ENCODE results near the gene FADS1. TPM values are rescaled to one million over a fixed set of nuclear protein-coding genes. Genes with fewer than 3 reads are reported as not detected.

FADS1 gene
- total and polyA plus RNA-seq, 5 donors from 2014 or later, result 0.35 to 9.1 (median 3.1) TPM; not detected in 2

GRCh38 chr11:61793829-61794204 lies 23.0 kb downstream of the FADS1 start:
- Histone ChIP-seq H3K27me3 (ENCODE audit: control insufficient read depth, insufficient read depth, low read length) (no peaks in the 10 kb centered on the region), H3K27ac (ENCODE audit: insufficient read depth, low read length, poor library complexity, severe bottlenecking) (no peak overlapping the region), H3K4me3 (ENCODE audit: low read depth, low read length) (peak overlapping the region; percentile 93), H3K36me3 (ENCODE audit: control insufficient read depth, insufficient read depth, low read length) (peaks cover 23% of the 10 kb centered on the region), H3K9me3 (ENCODE audit: control insufficient read depth in 2 of 2, low read length in 2 of 2) (no peaks in the 10 kb centered on the region), H3K4me1 (ENCODE audit: control insufficient read depth, insufficient read depth, low read length, poor library complexity, severe bottlenecking) (peaks cover 20% of the 10 kb centered on the region)
- Mint-ChIP-seq H3K27ac (peak overlapping the region in 2 of 3 donors; percentile 99 to 100), H3K4me3 (peak overlapping the region; percentile 63 to 99 (median 89)), H3K36me3 (peaks cover 15% of the 10 kb centered on the region), H3K27me3 (no peaks in the 10 kb centered on the region), H3K9me3 (no peaks in the 10 kb centered on the region), H3K4me1 (peaks cover 16 to 50% (median 36%) of the 10 kb centered on the region in 4 donors)
- DNase-seq (no peak), ATAC-seq (ENCODE audit: low read depth in 2 of 2) (no peak)

GRCh38 chr11:61793083-61793828 lies 23.5 kb downstream of the FADS1 start:
- ATAC-seq (ENCODE audit: low read depth in 2 of 2) (peak; percentile 9 to 22), DNase-seq (no peak)
- Mint-ChIP-seq H3K4me3 (peak overlapping the region; percentile 97 to 99 (median 99)), H3K9me3 (no peaks in the 10 kb centered on the region), H3K27me3 (no peaks in the 10 kb centered on the region), H3K36me3 (peaks cover 19% of the 10 kb centered on the region), H3K4me1 (peaks cover 16 to 54% (median 36%) of the 10 kb centered on the region in 4 donors), H3K27ac (peak overlapping the region; percentile 66 to 100 (median 99))
- Histone ChIP-seq H3K27ac (ENCODE audit: insufficient read depth, low read length, poor library complexity, severe bottlenecking) (peak overlapping the region; percentile 90), H3K27me3 (ENCODE audit: control insufficient read depth, insufficient read depth, low read length) (no peaks in the 10 kb centered on the region), H3K4me1 (ENCODE audit: control insufficient read depth, insufficient read depth, low read length, poor library complexity, severe bottlenecking) (peaks cover 20% of the 10 kb centered on the region), H3K36me3 (ENCODE audit: control insufficient read depth, insufficient read depth, low read length) (peaks cover 27% of the 10 kb centered on the region), H3K9me3 (ENCODE audit: control insufficient read depth in 2 of 2, low read length in 2 of 2) (no peaks in the 10 kb centered on the region), H3K4me3 (ENCODE audit: low read depth, low read length) (peak overlapping the region; percentile 93)

- Histone ChIP-seq H3K36me3 (ENCODE audit: control insufficient read depth, insufficient read depth, low read length) (peaks cover 34% of the 10 kb centered on the region), H3K27me3 (ENCODE audit: control insufficient read depth, insufficient read depth, low read length) (no peaks in the 10 kb centered on the region), H3K4me3 (ENCODE audit: low read depth, low read length) (peak within 1 kb of the TSS; percentile 93), H3K27ac (ENCODE audit: insufficient read depth, low read length, poor library complexity, severe bottlenecking) (peak within 1 kb of the TSS; percentile 90), H3K9me3 (ENCODE audit: control insufficient read depth in 2 of 2, low read length in 2 of 2) (no peaks in the 10 kb centered on the region), H3K4me1 (ENCODE audit: control insufficient read depth, insufficient read depth, low read length, poor library complexity, severe bottlenecking) (peaks cover 20% of the 10 kb centered on the region)
- ATAC-seq (ENCODE audit: low read depth in 2 of 2) (peak; percentile 88 to 91), DNase-seq (peak; percentile 82 to 95 (median 90))
- no peaks in the 10 kb centered on the region for H3K9me3 Mint-ChIP-seq
- peaks cover 16 to 54% (median 37%) of the 10 kb centered on the region in 4 donors for H3K4me1 Mint-ChIP-seq
- peak within 1 kb of the TSS; percentile 97 to 99 (median 99) for H3K4me3 Mint-ChIP-seq
- no peaks in the 10 kb centered on the region for H3K27me3 Mint-ChIP-seq
- H3K36me3 Mint-ChIP-seq, result peaks cover 19% of the 10 kb centered on the region
- peak within 1 kb of the TSS; percentile 99 to 100 (median 99) for H3K27ac Mint-ChIP-seq
Observed at GRCh38 chr11:61792310-61793082, 24.3 kb downstream of the FADS1 start, which contains the start of the genes FEN1 and TMEM258. Gene FEN1 (plus strand): TSS chr11:61792911. CDS start chr11:61795362, 2,451 bp downstream. Gene TMEM258 (minus strand): TSS chr11:61792599. CDS start chr11:61792558, 41 bp downstream.

GRCh38 chr11:61791737-61792309 lies 25.0 kb downstream of the FADS1 start:
- Histone ChIP-seq H3K27ac (ENCODE audit: insufficient read depth, low read length, poor library complexity, severe bottlenecking) (peak overlapping the region; percentile 90), H3K36me3 (ENCODE audit: control insufficient read depth, insufficient read depth, low read length) (peaks cover 41% of the 10 kb centered on the region), H3K27me3 (ENCODE audit: control insufficient read depth, insufficient read depth, low read length) (no peaks in the 10 kb centered on the region), H3K4me1 (ENCODE audit: control insufficient read depth, insufficient read depth, low read length, poor library complexity, severe bottlenecking) (peaks cover 20% of the 10 kb centered on the region), H3K4me3 (ENCODE audit: low read depth, low read length) (peak overlapping the region; percentile 93), H3K9me3 (ENCODE audit: control insufficient read depth in 2 of 2, low read length in 2 of 2) (no peaks in the 10 kb centered on the region)
- DNase-seq, result peak in 2 of 3 donors; percentile 25 to 49
- H3K9me3 Mint-ChIP-seq, result no peaks in the 10 kb centered on the region
- peak overlapping the region; percentile 99 to 100 (median 99) for H3K27ac Mint-ChIP-seq
- ATAC-seq (ENCODE audit: low read depth in 2 of 2), result no peak
- H3K4me3 Mint-ChIP-seq, result peak overlapping the region; percentile 97 to 99 (median 99)
- peaks cover 11 to 48% (median 32%) of the 10 kb centered on the region in 4 donors for H3K4me1 Mint-ChIP-seq
- H3K27me3 Mint-ChIP-seq, result no peaks in the 10 kb centered on the region
- peaks cover 15% of the 10 kb centered on the region for H3K36me3 Mint-ChIP-seq

- Histone ChIP-seq H3K9me3 (ENCODE audit: control insufficient read depth in 2 of 2, low read length in 2 of 2) (no peaks in the 10 kb centered on the region), H3K4me1 (ENCODE audit: control insufficient read depth, insufficient read depth, low read length, poor library complexity, severe bottlenecking) (peaks cover 14% of the 10 kb centered on the region), H3K36me3 (ENCODE audit: control insufficient read depth, insufficient read depth, low read length) (peaks cover 49% of the 10 kb centered on the region), H3K4me3 (ENCODE audit: low read depth, low read length) (no peak overlapping the region), H3K27ac (ENCODE audit: insufficient read depth, low read length, poor library complexity, severe bottlenecking) (no peak overlapping the region), H3K27me3 (ENCODE audit: control insufficient read depth, insufficient read depth, low read length) (no peaks in the 10 kb centered on the region)
- H3K27ac Mint-ChIP-seq, result no peak overlapping the region
- no peaks in the 10 kb centered on the region for H3K9me3 Mint-ChIP-seq
- peak in 1 of 3 donors; percentile 42 for DNase-seq
- peaks cover 21% of the 10 kb centered on the region for H3K36me3 Mint-ChIP-seq
- ATAC-seq (ENCODE audit: low read depth in 2 of 2), result no peak
- no peaks in the 10 kb centered on the region for H3K27me3 Mint-ChIP-seq
- peaks cover 11 to 39% (median 24%) of the 10 kb centered on the region in 4 donors for H3K4me1 Mint-ChIP-seq
- H3K4me3 Mint-ChIP-seq, result no peak overlapping the region
Observed at GRCh38 chr11:61787928-61788491, 28.8 kb downstream of the FADS1 start.

GRCh38 chr11:61785837-61786402 lies 30.9 kb downstream of the FADS1 start:
- Mint-ChIP-seq H3K4me3 (no peak overlapping the region), H3K27me3 (no peaks in the 10 kb centered on the region), H3K36me3 (peaks cover 21% of the 10 kb centered on the region), H3K9me3 (no peaks in the 10 kb centered on the region), H3K27ac (no peak overlapping the region), H3K4me1 (peaks cover 0 to 23% (median 10%) of the 10 kb centered on the region in 4 donors)
- no peaks in the 10 kb centered on the region for H3K4me1 ChIP-seq (ENCODE audit: control insufficient read depth, insufficient read depth, low read length, poor library complexity, severe bottlenecking)
- no peaks in the 10 kb centered on the region for H3K27me3 ChIP-seq (ENCODE audit: control insufficient read depth, insufficient read depth, low read length)
- H3K36me3 ChIP-seq (ENCODE audit: control insufficient read depth, insufficient read depth, low read length), result peaks cover 49% of the 10 kb centered on the region
- H3K9me3 ChIP-seq (ENCODE audit: control insufficient read depth in 2 of 2, low read length in 2 of 2), result no peaks in the 10 kb centered on the region
- no peak for DNase-seq
- no peak overlapping the region for H3K4me3 ChIP-seq (ENCODE audit: low read depth, low read length)
- no peak overlapping the region for H3K27ac ChIP-seq (ENCODE audit: insufficient read depth, low read length, poor library complexity, severe bottlenecking)
- no peak for ATAC-seq (ENCODE audit: low read depth in 2 of 2)

GRCh38 chr11:61784506-61784805 lies 32.3 kb downstream of the FADS1 start:
- peaks cover 0 to 11% (median 6%) of the 10 kb centered on the region in 4 donors for H3K4me1 Mint-ChIP-seq
- H3K4me3 Mint-ChIP-seq, result peak overlapping the region in 1 of 4 donors; percentile 19
- H3K4me1 ChIP-seq (ENCODE audit: control insufficient read depth, insufficient read depth, low read length, poor library complexity, severe bottlenecking), result no peaks in the 10 kb centered on the region
- peaks cover 4% of the 10 kb centered on the region for H3K27me3 Mint-ChIP-seq
- H3K27ac Mint-ChIP-seq, result no peak overlapping the region
- DNase-seq (no peak), ATAC-seq (ENCODE audit: low read depth in 2 of 2) (no peak)
- peaks cover 43% of the 10 kb centered on the region for H3K36me3 ChIP-seq (ENCODE audit: control insufficient read depth, insufficient read depth, low read length)
- H3K4me3 ChIP-seq (ENCODE audit: low read depth, low read length), result no peak overlapping the region
- H3K9me3 Mint-ChIP-seq, result no peaks in the 10 kb centered on the region
- peaks cover 15% of the 10 kb centered on the region for H3K36me3 Mint-ChIP-seq
- no peaks in the 10 kb centered on the region for H3K9me3 ChIP-seq (ENCODE audit: control insufficient read depth in 2 of 2, low read length in 2 of 2)
- no peak overlapping the region for H3K27ac ChIP-seq (ENCODE audit: insufficient read depth, low read length, poor library complexity, severe bottlenecking)
- H3K27me3 ChIP-seq (ENCODE audit: control insufficient read depth, insufficient read depth, low read length), result no peaks in the 10 kb centered on the region
